GM13976 (cell line): Measurements from ENCODE around the gene PI4KA.
"Not testable (repeated sequence)": the region's sequence is repeated elsewhere in the genome, so short reads cannot be mapped to it uniquely, and the experiment has no call there.

Experiments
- DNase-seq: peaks from one replicate; pipeline ENCODE4 v3.0.0; 2012; ENCODE audit warnings: low spot score
- CTCF ChIP-seq: IDR thresholded peaks from 2 replicates; pipeline ENCODE4 v1.5.1; 2012; ENCODE audit warnings: borderline replicate concordance, mild to moderate bottlenecking; ENCODE audit not compliant: insufficient read depth; ENCODE audit errors: extremely low read depth, missing control alignments, control extremely low read depth
- in situ Hi-C: fragments of 300-500 bp; cut with MboI; formaldehyde crosslinking; loops from one replicate; pipeline ENCODE4 v1.12.0; 2022; ENCODE audit warnings: low sequenced_read_pairs, mixed read lengths, inconsistent platforms; ENCODE audit not compliant: unreplicated experiment

The PI4KA gene

DNA sequence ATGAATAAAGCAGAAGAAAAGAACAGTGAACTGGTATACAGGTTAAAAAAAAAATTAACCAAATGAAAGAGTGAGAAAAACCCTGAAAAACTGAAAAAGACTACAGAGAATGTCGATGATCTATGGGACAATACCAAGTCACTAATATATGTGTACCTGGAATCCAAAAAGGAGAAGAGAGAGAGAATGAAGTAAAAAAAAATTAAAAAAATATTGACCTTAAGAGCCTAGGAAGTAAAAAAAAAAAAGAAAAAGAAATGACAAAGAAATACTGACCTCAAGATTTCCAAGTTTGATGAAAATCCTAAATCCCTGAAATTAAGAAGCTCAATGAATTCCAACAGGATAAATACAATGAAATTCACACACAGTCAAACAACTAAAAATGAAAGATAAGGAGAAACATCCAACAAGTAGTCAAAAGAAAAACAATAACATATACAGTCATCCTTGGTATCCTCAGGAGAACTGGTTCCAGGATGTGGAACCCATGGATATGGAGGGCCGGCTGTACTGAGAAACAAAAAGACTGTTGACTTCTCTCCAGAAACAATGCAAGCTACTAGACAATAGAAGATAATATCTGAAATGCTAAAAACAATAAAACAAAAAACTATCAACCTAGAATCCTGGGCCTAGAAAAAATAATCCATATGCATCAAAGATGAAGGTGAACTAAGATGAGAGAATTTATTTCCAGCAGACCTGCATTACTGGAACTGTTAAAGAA, 118.2 kb downstream of the PI4KA start:
- in situ Hi-C loops = no loop called here
- DNase-seq = no peak
- TF ChIP-seq CTCF = no peak

- no peak for TF ChIP-seq CTCF
- in situ Hi-C loops = no loop called here
- DNase-seq = no peak
Measured at GRCh38 chr22:20738394-20739089, 120.1 kb downstream of the PI4KA start.

DNA sequence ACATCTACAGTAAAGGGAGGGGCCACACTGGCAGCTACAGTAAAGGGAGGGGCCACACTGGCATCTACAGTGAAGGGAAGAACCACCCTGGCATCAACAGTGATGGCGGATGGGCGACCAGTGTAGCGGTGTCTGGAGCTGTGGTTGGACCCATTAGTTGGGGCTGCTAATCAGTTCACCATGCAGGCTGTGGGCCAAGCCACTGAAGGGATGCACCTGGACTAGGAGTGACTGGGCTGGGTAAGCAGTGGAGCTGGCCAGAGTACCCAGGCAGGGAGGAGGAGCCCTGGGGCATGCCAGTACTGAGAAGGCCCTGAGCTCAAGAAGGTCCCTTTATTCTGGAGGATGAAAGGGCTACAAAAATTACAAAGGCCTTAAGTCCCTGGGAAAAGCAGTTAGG, 121.7 kb downstream of the PI4KA start:
- DNase-seq, in situ Hi-C loops: not testable (repeated sequence)

DNA sequence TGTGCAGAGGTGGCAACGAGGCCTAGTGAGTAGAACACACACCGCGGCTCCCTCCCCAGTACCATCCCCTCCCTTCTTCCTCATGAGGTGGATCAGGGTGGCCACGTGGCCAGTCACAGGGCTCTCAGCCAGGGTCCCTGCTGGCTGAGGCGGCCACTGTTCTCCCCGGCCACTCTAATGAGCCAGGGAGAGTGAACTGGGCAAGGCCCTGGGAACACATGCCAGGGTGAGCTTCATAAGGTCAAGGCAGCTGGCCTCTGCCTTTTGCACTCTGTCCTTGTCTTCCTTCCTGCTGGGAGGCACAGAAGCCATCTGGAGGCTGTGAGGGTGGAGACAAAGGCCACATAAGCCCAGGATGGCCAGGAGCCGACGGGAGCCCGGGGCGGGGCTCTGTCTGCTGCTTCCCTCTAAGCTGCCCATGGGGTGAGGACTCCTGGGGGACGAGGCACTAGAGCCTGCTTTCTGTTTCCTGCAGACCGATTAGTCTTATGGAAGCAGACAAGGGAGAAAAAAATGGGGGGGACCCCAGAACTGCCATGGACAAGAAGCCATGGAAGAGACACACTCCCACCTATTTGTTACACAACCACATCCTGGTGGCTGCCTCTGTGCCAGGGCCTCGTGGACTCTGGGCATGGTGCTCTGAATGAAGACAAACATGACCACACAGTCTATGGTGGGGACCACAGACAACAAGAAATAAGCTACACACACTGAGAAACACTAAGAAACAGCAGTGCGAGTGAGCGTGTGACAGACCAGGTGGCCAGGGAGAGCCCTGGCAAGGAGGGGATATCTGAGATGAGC, 123.1 kb downstream of the PI4KA start:
- in situ Hi-C loops, DNase-seq: not testable (repeated sequence)

GRCh38 chr22:20732431-20732830, 126.2 kb downstream of the PI4KA start:
- DNase-seq, in situ Hi-C loops: not testable (repeated sequence)

DNA sequence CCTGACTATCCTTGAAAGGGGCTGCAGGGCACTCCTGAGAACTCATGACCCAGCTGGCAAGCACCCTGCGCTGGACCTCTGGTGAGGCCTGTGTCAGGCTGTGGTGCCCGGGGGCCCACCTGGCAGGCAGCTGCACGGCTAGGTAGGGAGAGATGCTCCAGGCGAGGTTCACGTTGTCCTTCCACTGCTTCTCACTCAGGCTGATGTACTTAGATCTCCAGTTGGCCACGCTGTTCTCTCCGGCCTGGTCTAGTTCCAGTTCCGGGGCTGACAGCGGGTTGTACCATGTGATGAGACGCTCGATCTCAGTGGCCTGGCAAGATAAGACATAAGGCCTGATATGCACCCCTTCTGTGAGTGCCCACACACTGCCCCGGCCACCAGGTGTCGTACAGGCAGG, 129.4 kb downstream of the PI4KA start:
- no peak for TF ChIP-seq CTCF
- in situ Hi-C loops = no loop called here
- DNase-seq = no peak

DNA sequence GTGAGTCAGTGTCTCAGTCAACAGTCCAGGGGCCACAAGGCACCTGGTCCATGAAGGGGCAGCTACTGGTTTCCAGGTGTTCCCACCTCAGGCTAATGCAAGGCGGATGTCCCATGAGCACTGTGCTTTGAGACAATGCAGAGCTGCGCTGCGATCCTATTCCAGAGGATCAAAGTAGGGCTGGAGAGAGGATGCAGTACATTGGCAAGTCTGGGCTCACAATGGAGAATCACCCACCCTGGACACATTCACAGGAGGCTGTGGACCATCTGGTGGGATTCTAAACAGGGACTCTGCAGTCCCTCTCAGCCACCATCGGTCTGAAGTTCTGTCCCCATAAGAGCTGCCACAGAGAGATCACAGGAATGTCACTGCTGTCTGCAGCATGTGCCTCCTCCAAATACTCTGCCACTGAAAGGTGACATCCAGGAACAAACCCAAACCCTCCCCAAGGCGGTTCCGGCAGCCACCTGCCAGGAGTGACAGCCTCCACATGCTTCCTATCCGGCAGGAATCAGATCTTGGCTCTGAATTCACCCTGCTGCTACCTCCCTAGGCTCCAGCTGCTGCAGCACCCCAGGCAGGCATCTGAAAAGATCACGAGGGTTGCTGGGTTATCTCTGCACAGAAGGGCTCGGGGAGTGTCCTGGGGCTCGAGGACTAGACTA, 130.0 kb downstream of the PI4KA start:
- in situ Hi-C loops = no loop called here
- TF ChIP-seq CTCF = no peak
- no peak for DNase-seq
